Posterior cingulate gyrus (tissue), 11 donors: ENCODE data around the gene PGA3.
"Not testable (repeated sequence)": the region's sequence is repeated elsewhere in the genome, so short reads cannot be mapped to it uniquely, and the experiment has no call there.

Experiments used
- DNase-seq, 10 donors: peaks; one replicate each; pipeline versions ENCODE4 v3.0.0 to v3.0.0-alpha.2; 2020 to 2021; ENCODE audit warnings: mixed read lengths in 3 of 10
- intact Hi-C: fragments of 100-400 bp; cut with DNase I; formaldehyde crosslinking; loops from one replicate; pipeline ENCODE4 v1.15.1; 2023

PGA3 gene

DNA sequence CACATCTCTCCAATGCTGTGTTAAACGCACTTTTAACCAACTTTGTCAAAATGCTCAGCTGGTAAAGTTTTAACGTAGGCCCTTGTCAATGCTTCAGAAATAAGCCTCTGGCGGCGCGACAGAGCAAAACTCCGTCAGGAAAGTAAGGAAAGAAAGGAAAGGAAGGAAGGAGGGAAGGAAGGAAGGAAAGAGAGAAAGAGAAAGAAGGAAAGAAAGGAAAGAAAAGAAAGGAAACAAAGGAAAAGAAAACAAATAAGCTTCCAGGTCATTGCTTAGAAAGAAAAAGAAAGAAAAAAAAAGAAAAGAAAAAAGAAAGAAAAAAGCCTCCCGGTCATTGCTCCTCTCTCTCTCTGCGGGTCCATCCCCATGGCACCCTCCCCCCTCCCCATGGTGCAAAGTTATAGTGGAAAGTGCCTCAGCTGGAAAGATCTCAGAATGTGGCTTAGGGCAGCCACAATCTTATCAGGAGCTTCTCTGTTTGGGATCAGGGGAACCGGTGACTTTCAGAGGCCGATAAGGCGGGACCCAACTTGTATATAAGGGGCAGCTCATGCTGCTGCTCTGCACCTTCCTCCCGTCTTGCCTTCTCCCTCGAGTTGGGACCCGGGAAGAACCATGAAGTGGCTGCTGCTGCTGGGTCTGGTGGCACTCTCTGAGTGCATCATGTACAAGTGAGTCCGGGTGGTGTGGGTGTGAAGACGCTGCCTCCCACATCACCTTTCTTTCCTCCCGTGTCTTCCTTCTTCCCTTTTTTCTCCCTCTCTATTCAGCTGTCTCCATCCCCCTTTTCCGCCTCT, at the start of gene PGA3:
Gene PGA3 (plus strand): TSS at position 566 of the 797 bp plus-strand sequence. CDS start 50 bp downstream, at position 616.
- intact Hi-C loops: not testable (repeated sequence)
- DNase-seq: peak in 2 of 10 donors; percentile 8 to 41

DNA sequence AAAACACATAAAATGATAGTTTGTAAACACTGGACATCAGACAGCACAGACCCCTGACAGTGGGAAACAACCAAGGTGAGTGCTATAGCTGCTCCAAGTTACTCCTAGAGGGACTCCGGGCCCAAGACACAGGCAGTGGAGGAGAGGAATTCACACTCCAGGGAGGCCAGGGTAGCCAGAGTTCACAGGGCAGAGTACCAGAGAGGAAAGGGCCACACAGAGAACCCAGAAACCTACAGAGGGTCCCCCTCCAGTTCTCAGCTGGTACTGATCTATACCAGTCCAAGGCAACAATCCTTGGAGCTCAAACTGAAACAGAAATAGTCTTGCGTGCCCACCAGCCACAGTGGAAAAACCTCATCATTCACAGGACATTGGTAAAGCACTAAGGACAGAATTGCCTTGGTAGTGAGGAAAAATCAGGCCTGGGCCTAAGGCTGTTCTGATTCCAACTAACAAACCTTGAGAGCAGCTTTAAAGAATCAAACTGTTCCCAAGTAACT, 49.7 kb upstream of the PGA3 start:
- intact Hi-C loops: no loop called here
- no peak for DNase-seq

DNA sequence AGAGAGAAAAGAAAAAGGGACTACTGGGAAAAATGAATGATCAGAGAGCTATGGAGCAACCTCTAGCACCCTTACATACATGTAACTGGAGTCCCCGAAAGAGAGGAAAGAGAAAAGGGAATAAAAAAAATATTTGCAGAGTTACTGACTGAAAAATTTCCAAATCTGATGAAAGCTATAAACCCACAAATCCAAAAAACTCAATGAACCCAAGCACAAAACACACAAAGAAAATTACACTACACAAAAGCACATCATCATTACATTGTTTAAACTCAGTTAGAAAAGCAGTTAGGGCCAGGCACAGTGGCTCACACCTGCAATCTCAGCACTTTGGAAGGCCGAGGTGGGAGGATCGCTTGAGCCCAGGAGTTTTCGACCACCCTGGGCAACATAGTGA, 48.8 kb upstream of the PGA3 start:
- intact Hi-C loops: no loop called here

DNA sequence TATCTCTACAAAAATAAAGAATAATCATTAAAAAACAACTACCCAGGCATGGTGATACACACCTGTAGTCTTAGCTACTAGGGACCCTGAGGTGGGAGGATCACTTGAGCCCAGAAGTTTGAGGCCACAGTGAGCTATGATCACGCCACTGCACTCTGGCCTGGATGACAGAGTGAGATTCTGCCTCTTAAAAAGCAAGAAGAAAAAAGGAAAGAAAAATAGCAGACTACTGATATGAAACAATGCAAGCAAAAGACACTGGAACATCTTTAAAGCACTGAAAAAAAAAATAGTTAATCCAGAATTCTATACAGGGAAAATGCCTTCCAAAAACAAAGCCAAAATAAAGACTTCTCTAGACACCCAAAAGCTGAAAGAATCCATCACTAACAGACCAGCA, 48.0 kb upstream of the PGA3 start:
- intact Hi-C loops: no loop called here

More for the DNA sequence above, 48.8 kb upstream of the PGA3 start:
- DNase-seq: no peak

DNA sequence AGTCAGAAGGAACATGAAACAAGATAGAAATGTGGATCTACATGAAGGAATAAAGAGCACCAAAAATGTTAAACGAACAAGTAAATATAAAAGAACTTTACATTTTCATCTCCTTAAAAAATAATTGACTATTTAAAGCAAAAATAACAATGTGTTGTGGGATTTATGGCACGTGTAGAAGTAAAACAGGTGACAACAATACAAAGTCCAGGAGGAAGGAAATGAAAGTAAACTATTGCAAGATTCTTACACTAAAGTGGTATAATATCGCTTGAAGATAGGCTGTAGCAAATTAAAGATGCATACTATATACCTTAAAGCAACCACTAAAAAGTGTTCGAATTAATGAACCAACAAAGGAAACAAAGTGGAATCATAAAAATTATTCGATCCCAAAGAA, 47.6 kb upstream of the PGA3 start:
- intact Hi-C loops: no loop called here
- DNase-seq: no peak

More for the DNA sequence above, 48.0 kb upstream of the PGA3 start:
- no peak for DNase-seq

DNA sequence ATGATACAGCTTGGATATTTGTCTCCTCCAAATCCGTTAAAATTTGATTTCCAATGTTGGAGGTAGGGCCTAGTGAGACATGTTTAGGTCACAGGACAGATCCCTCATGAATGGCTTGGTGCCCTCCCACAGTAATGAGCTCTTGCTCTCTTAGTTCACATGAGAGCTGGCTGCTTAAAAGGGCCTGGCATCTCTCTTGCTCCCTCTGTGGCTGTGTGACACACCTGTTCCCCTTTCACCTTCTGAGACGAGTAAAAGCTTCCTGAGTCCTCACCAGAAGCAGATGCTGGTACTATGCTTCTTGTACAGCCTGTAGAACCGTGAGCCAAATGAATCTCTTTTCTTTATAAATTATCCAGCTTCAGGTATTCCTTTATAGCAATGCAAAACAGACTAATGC, 45.6 kb upstream of the PGA3 start:
- intact Hi-C loops: no loop called here
- DNase-seq: no peak

DNA sequence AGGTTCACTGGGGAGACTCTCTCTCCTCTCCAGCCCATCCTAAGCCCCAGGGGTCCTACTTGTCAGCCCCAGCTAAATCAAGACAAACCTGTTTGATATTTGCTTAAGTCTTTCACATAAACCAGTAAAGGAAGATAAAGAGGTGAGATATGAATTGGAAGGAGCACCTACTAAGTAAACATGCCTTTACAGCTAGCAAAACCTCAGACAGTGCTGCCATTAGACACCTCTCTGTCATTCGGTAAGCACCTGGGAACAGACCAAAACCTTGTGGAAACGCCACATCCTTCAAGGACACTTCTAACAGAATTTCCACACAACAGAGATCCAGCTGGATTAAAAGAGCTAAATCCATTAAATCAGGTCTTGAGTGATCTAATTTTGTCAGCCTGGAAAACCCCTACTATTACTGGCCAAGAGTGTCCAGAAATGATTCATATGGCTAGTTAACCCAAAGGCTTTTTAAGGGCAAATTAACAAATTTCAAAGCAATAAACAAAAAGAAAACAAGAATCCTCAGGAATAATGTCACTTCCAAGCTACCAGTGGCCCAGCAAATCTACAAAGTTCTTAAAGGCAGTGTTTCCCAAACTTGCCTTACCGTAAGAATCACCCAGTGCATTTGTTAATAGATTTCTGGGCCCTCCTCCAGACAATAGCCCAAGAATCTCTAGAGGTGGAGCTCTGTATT, 44.5 kb upstream of the PGA3 start:
- no peak for DNase-seq
- intact Hi-C loops: no loop called here

DNA sequence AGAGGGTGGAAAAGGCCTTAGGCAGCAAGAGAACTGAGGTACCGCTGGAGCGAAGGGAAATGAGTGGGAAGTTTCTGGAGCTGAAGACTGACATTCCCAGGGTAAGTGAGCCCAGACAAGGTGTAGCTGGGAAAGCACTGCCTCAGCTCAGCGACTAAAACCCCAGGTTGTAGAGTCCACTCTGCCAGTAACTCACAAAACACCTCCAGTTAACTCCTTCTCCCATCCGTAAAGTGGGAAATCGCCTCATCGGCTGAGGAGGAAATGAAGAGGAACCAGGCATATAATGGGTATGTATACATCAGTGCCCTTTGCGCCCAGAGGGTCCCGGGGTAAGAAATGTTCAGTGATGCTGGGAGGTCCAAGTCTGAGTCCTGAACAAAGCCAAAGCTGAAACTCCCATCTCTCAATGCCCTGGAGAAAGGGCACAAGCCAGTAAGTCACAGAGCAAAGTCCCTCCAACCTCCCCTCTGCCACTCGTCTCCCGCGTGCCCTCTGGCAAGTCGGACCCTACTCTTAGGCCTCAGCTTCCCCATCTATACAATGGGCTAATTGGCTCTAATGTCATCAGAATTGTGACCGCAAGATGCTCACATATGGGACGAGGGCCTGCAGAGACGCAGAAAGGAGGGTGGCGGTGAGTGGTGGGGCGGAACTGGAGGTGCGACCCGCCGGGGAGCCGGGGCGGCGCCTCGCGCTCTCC, 42.7 kb upstream of the PGA3 start:
- intact Hi-C loops: loop anchor here (5.0 to 10.0 kb wide), 2 partner anchors 253 to 316 kb away; partner anchors contain the start of genes CCDC86 and PRPF19
- no peak for DNase-seq

DNA sequence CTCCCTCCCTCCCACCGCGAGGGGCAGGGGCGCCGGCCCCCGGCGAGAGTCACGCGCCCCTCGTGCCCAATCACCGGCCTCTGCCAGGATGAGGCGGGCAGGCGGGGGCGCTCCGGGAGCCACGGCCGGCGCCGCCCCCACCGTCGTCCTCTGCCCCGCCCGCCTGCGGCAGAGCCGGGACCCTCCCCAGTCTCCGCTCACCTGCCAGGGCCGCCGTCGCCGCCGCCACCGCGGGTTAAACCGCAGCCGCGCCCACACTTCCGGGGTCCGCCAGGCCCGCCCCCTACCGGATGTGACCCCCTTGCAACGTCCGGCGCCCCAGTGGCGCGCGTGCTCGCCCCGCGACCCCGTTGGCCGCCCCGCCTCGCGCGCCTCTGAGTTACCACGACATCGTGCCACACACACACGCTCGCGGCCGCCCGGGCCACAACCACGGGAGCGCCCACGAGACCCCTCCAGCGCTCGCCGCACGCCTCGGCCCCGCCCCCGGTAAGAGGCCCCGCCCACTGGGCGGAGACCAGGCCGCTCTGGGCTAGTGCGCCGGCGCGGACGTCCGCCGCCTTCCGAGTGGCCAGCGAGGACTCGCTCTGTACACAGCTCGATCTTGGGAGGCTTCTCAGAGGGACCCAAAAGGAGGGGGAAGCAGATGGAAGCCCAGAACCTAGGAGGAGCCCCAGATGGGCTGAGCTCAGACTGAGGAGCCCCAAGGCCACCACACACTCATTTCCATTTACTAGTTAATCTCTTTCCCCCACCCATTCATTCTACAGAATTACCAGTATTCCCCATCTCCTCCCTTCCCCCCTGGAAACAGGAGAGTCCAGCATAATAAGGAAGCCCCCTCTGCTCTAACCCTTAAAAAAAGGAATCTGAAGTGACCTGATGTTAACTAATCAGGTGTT, 41.9 kb upstream of the PGA3 start, which contains the start of gene VPS37C:
Gene VPS37C (minus strand): TSS at position 237 of the 902 bp plus-strand sequence. CDS start 22,597 bp downstream, outside the sequence.
- intact Hi-C loops: loop anchor here (5.0 to 10.0 kb wide), 2 partner anchors 254 to 317 kb away; partner anchors contain the start of genes CCDC86 and PRPF19
- peak; percentile 85 to 99 (median 90) for DNase-seq

DNA sequence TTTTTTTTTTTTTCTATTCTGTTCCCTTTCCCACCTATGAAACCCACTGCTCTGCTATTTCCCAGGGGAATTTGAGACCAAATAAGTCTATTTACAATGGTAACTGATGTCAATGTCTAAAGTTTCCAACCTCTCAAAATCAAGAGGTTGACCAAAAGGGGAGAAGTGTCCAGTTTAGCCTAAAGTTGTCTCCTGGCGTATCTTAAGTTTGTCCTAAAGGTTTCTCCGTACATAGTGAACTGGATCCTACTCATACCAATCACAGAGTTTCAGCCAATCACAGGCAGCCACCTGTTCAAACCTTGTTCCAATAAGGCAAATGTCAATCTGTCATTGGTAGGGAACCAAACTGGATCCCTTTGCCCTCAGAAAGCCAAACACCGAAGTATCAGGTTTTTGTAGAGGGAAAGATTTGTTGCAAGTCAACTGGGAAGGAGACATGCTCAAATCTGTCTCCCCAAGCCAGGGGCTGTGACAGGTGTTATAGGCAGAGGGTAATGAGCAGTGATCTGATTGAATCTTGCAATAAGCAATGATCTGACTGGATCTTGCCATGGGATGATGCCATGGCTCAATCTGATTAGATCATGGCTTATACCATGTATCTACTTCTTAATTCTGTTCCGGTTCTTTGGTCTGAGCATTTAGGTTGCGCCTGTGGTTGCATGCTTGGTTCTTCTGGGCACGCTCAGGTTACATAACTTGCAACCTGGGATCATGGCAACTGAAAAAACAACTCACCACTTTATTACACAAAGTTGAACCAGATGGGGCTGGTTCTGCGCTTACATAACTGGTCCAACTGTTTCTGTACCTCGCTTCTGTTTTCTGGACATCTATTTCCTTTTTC, 41.0 kb upstream of the PGA3 start:
- DNase-seq: peak in 3 of 10 donors; percentile 45 to 62 (median 47)

DNA sequence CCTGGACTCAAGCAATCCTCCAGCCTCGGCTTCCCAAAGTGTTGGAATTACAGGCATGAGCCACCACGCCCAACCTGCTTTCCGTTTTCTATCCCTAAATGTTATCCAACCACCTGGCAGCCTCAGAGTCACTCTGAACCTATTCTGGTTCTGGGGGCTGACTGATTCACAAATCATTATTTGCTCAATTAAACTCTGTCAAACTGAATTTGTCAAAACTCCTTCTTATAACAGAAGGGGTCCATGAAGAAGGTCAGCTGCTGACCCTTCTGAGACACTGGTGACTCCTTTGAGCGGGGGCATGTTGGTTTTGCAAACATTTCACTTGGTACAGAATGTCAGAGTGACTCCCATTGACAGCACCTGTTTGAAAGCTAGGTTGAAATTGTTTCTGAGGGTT, 40.3 kb upstream of the PGA3 start:
- no peak for DNase-seq
- intact Hi-C loops: loop anchor here (5.0 to 10.0 kb wide), 2 partner anchors 256 to 318 kb away; partner anchors contain the start of genes CCDC86 and PRPF19

More for the DNA sequence above, 41.0 kb upstream of the PGA3 start:
- intact Hi-C loops: loop anchor here (5.0 to 10.0 kb wide), 2 partner anchors 255 to 318 kb away; partner anchors contain the start of genes CCDC86 and PRPF19

DNA sequence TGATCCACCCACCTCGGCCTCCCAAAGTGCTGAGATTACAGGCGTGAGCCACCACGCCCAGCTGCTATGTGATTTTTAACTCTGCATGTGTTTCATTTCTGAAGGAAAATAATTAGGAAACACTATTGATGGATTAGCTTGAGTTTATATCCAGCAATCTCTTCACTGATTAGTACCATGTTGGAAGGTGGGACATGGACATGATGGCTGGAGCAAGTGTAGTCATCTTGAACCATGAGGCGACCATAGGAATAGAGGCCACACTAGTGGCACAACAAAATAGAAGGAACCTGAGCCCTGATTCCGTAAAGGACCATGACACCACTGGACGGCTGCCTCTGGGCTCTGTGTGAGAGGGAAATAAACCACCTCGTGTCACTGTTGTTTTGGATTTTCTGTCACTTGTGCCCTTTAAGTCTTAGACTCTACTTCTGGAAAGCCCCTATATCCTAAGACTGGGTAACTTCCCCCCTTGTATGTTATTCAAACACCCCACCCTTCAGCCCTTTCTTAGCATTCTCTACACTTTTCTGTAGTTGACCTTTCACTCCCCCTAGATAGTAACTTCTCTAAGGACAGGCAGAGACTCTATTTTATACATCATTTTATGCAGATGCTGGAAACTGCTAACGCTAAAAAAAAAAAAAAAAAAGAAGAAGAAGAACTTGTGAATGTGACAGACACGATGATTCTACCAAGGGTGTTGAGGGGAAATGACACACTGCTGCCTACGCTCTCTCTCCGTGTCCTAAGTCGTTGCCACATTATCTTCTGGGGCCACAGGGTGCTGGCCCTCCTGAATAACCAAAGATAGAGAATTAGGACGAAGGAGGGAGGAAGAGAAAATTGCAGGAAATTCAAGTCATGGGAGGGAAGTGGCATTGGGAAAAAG, 39.4 kb upstream of the PGA3 start:
- intact Hi-C loops: loop anchor here (5.0 to 10.0 kb wide), 2 partner anchors 257 to 319 kb away; partner anchors contain the start of genes CCDC86 and PRPF19
- no peak for DNase-seq

DNA sequence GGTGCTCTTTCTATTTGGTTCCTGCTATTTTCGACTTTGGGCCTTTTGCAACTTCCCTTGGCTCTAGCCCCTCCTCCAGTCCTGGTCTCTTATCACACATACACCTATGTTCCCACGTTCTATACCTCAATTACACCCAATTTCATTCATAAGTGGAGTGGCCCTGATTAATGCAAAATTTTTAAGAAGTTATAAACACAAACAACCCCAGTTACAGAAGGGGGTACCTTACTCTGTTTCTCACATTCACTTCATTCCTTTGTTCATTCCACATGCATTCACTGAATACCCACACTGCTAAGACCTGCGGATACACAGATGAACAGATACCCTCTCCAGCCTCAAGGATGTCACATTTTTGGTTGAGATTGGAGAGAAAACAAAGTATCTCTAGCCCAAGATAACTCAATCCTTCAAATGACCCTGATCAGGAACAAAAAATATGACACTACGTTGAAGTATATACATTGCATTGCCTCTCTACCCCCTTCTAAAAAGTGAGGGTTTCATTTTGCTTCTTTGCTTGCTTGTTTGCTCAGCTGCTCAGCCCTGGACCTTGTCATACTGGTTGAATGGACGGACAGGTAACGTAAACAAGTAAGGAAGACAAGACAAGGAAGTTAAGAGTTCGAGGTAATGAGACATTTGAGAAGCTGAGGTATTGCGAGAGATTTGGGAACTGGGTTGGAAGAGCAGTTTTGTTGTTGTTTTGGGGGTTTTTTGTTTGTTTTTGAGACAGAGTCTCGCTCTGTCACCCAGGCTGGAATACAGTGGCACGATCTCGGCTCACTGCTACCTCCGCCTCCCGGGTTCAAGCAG, 38.5 kb upstream of the PGA3 start:
- intact Hi-C loops: loop anchor here (5.0 to 10.0 kb wide), 2 partner anchors 258 to 320 kb away; partner anchors contain the start of genes CCDC86 and PRPF19
- no peak for DNase-seq

DNA sequence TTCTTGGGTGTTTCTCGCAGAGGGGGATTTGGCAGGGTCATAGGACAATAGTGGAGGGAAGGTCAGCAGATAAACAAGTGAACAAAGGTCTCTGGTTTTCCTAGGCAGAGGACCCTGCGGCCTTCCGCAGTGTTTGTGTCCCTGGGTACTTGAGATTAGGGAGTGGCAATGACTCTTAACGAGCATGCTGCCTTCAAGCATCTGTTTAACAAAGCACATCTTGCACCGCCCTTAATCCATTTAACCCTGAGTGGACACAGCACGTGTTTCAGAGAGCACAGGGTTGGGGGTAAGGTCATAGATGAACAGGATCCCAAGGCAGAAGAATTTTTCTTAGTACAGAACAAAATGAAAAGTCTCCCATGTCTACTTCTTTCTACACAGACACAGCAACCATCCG, 37.5 kb upstream of the PGA3 start:
- intact Hi-C loops: loop anchor here (10.0 kb wide), 1 partner anchor 321 kb away; the partner anchor contains the start of gene CCDC86
- DNase-seq: not testable (repeated sequence)

DNA sequence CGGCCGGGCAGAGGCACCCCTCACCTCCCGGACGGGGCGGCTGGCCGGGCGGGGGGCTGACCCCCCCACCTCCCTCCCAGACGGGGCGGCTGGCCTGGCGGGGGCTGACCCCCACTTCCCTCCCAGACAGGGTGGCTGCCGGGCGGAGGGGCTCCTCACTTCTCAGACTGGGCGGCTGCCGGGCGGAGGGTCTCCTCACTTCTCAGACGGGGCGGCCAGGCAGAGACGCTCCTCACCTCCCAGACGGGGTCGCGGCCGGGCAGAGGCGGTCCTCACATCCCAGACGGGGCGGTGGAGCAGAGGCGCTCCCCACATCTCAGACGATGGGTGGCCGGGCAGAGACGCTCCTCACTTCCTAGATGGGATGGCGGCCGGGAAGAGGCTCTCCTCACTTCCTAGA, 37.0 kb upstream of the PGA3 start:
- DNase-seq: not testable (repeated sequence)
- intact Hi-C loops: loop anchor here (10.0 kb wide), 1 partner anchor 322 kb away; the partner anchor contains the start of gene CCDC86
